ENCODE data around the gene ATP6V0C.
A peak's percentile ranks its signal among the peaks of the same experiment; 100 is the strongest.

The ATP6V0C gene

GRCh38 chr16:2513405-2514332, at the start of gene ATP6V0C:
Gene ATP6V0C, plus strand, starts transcription at chr16:2513952. Its CDS starts 152 bp downstream, at chr16:2514104.
- peak; percentile 94 for DNase-seq

- DNase-seq = no peak
Measured at GRCh38 chr16:2464333-2464732, 49.4 kb upstream of the ATP6V0C start.

DNA sequence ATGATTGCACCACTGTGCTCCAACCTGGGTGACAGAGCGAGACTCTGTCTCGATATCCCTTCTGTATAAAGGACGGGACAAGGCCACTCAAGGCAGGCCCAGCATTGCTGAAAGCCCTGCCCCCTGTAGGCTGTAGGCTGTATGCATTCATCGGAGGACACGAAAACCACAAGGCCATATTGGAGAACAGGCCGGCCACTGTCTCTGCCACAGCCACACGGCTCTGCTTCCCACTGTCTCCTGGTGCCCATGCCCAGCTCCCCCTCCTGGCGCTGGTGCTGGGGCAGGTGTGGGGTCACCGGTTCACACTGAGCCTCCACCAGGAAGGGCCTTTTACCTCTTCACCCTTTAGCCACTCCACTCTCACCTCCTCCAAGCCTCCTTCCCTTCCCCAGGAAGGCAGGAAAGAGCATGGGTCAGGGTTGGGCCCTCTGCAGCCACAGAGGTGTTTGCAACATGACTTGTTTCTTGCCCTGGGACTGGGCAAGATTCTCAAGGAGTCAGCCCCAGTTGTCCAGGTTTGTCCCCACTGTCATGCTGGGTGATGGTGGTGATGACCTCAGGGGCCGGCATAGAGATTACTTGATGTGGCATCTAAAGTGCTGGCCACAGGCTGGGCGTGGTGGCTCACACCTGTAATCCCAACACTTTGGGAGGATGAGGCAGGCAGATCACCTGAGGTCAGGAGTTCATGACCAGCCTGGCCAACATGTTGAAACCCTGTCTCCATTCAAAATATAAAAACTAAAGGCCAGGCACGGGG, 47.9 kb upstream of the ATP6V0C start:
- DNase-seq = no peak

DNA sequence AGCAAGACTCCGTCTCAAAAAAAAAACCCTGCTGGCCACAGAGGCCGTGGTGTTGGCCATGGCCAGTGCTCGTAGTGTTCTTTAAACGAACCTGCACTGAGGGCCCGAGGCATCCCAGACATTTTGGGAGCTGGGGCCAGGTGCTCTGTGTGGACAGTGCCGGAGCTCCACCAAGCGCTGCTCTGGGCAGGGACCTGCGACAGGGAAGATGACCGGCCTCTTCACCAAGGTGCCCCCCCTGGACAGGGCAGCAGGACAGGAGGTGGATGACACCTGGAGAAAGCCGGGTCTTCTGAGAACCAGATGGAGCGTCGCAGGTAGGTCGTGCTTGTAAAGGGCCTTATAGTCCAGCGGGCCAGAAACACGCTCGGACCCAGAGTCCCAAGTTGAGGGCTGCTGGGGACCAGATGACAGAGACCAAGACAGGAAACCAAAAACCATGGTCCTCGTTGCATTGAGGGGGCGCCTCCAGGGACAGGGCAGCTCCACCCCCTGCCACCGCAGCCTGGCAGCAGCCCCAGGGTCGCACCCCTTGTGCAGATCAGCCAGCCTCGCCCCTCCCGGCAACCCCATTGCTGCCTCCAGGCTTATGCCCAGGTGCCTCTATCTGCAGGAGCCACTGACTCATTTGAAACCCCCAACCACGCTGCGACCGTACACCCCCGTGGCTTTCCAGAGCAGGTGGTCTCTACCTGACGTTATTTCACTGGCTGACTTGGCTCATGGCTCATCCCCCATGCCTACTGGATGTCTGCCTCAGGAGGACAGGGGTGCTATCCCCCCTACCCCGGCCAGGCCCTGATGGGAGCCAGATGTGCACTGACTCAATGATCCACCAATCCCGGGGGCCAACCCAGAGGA, 46.9 kb upstream of the ATP6V0C start:
- DNase-seq = no peak

GRCh38 chr16:2467528-2468232, 46.1 kb upstream of the ATP6V0C start:
- DNase-seq = peak; percentile 92

DNA sequence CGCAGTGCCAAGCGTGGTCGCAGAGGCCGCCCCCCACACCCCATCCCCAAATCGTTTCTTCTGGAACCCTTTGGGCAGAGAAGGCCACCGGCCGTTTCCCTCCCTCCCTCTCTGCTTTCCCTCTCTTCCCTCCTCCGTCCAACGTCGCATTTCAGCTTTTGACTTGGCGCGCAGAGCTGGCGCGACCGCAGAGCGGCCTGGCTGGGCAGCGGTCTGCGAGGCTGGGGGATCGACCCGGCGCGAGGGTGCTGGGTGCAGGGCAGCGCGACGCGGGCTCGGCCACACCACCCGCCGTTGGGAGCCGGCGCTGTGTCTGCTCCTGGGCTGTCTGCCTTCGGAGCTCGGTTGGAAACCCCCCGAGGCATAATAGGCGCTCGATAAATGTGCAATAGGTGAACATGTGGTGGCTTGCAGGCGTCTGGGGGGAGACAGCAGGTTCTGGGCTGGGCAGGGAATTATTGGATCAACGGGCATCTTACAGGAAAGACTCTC, 45.5 kb upstream of the ATP6V0C start:
- peak; percentile 73 for DNase-seq

DNA sequence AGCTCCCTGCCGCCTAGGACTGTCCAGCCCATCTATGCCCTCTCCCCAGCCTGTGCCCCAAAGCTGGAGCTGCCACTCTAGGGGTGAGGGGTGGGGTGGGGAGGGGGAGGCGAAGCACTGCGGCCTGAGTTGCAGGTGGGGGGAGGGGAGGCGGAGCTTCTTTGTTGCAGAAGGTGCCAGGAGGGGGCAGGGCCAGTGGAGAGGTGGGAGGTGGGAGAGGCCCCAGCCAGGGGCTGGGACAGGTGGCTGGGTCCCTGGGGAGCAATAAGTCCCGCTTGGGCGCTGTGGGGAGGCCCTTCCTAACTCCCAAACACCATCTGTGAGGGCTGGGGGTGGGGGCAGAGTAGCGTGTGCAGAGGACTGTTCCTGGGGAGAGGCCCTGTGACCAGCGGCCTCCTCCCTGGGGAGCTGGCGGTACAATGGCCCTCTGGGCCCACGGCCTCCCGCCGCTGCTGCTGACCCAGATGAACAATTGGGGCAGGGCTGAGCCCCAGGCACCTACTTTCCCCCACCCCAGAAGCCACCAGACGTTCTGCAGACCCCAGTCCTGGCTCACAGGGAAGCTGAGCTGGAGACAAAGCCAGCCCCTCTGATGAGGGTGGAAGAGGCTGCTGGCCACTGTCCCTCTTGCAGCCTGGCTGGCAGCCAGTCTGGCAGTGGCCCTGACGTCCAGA, 44.9 kb upstream of the ATP6V0C start:
- peak; percentile 67 for DNase-seq

- no peak for DNase-seq
Measured at GRCh38 chr16:2469399-2470233, 44.1 kb upstream of the ATP6V0C start.

GRCh38 chr16:2470234-2470601, 43.5 kb upstream of the ATP6V0C start:
- no peak for DNase-seq

GRCh38 chr16:2470603-2471015, 43.1 kb upstream of the ATP6V0C start:
- DNase-seq = no peak

DNA sequence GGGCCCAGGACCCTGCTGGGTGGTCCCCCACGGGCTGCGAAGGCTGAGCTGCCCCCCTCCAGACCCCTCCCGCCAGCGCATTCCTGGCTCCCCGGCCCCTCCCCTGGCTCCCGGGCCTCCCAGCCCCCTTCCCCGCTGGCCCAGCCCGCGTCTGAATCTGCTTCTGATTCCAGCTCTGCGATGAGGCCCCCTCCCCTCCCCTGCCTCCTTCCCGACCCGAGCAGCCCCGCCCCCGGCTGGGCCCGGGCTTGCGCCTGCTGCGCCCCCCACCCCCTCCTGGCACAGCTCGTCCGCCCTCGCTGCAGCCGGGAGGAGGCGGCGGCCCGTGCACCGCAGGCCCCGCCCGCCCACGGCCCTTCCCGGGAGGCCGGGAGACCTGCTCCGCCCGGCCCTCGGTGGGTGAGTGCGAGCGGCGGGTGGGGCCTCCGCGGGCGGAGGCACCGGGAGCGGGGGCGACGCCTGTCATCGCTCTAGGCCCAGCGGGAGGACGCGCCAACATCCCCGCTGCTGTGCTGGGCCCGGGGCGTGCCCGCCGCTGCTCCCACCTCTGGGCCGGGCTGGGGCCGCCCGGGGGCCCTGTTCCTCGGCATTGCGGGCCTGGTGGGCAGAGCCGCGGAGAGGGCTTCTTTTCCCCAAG, 42.6 kb upstream of the ATP6V0C start, which contains the start of gene NTN3:
NTN3 (plus strand) TSS at position 282 of the 637 bp plus-strand sequence. CDS start 405 bp downstream, outside the sequence.
- peak; percentile 86 for DNase-seq

DNA sequence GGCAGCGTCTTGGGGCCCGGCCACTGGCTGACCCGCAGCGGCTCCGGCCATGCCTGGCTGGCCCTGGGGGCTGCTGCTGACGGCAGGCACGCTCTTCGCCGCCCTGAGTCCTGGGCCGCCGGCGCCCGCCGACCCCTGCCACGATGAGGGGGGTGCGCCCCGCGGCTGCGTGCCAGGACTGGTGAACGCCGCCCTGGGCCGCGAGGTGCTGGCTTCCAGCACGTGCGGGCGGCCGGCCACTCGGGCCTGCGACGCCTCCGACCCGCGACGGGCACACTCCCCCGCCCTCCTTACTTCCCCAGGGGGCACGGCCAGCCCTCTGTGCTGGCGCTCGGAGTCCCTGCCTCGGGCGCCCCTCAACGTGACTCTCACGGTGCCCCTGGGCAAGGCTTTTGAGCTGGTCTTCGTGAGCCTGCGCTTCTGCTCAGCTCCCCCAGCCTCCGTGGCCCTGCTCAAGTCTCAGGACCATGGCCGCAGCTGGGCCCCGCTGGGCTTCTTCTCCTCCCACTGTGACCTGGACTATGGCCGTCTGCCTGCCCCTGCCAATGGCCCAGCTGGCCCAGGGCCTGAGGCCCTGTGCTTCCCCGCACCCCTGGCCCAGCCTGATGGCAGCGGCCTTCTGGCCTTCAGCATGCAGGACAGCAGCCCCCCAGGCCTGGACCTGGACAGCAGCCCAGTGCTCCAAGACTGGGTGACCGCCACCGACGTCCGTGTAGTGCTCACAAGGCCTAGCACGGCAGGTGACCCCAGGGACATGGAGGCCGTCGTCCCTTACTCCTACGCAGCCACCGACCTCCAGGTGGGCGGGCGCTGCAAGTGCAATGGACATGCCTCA, 41.9 kb upstream of the ATP6V0C start:
- no peak for DNase-seq

GRCh38 chr16:2472488-2472864, 41.3 kb upstream of the ATP6V0C start:
- DNase-seq = no peak

GRCh38 chr16:2472885-2473445, 40.8 kb upstream of the ATP6V0C start:
- no peak for DNase-seq

DNA sequence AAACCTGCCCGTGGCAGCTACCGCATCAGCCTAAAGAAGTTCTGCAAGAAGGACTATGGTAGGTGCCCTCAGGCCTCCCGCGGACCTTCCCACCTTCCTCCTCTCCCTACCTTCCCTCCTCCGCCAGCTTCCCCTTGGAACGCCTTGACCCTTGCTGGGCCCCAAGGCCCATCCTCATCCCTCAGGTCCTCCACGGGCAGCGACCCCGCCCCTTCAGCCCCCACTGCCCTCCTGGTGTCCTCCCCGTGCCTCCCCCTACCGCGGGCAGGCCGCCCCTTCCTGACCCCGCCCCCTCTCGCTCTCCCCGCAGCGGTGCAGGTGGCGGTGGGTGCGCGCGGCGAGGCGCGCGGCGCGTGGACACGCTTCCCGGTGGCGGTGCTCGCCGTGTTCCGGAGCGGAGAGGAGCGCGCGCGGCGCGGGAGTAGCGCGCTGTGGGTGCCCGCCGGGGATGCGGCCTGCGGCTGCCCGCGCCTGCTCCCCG, 40.3 kb upstream of the ATP6V0C start:
- DNase-seq = no peak

- no peak for DNase-seq
Measured at GRCh38 chr16:2473999-2474876, 39.5 kb upstream of the ATP6V0C start.

- peak; percentile 94 for DNase-seq
Measured at GRCh38 chr16:2474877-2475412, 38.8 kb upstream of the ATP6V0C start, which contains the start of gene TBC1D24. Gene TBC1D24, plus strand, starts transcription at chr16:2475127. Its CDS starts 21,022 bp downstream, at chr16:2496149.

Measured in femur (tissue), 1 donor.